DMS53 (cell line): ENCODE data around the gene SLC20A1.

Source experiments
- DNase-seq: peaks from one replicate; lab custom pipeline; 2025; lab: John Stamatoyannopoulos, UW

SLC20A1 gene

GRCh38 chr2:112709703-112710102, 64.0 kb downstream of the SLC20A1 start:
- DNase-seq, result no peak

- no peak for DNase-seq
Observed at GRCh38 chr2:112710956-112711750, 65.4 kb downstream of the SLC20A1 start.

DNA sequence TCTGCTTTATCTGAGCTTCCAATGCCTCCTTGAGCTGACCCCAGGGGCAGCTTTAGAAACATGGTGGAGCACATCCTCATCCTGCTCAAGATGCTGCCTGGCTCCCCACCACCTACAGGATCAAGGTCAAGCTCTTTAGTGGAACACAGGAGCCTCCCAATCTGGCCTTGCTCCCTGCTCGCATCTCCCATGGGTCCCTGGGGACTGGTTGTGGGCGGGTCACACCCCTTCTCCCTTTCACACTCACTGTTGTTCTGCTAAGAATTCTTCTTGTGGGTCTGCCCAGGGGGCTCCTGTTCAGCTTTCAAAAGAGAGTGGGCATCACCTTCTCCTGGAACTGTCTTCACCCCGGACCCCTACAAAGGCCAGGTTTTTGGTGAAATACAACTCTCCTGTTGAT, 66.7 kb downstream of the SLC20A1 start:
- no peak for DNase-seq

DNA sequence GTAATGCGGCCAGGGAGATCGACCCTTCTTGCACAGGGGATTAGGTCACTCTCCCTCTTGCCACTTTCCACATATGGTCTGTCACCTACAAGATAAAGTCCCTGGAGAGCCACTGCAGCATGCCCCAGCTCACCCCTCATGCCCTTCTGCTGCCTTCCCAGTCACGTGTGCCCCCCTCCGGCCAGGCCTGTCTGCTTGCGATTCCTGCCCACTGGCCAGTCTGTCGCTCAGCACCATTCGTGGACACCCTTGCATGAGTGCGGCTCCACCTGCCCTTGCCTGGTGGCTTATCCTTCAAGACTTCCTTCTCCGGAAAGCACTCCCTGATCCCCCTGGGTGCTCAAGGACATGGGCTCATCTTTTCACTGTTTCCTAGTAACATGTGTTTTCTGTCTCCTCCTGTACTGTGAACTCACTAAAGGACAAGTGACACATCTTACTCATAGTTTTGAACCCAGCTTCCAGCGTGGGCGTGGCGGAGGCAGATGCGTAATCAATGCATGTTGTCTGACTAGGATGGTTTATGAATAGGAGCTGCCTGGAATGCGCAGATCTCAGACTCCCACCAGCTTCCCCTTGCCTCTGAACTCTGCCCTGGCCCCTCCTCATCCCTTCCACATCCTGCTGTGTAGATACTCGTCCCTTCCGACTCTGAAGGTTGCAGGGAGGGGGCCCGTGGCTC, 67.3 kb downstream of the SLC20A1 start:
- DNase-seq, result no peak
